ENCODE measurements around the gene GEMIN7. TPM values are rescaled to one million over a fixed set of nuclear protein-coding genes. Genes with fewer than 3 reads are reported as not detected.
"Not testable (repeated sequence)": the region's sequence is repeated elsewhere in the genome, so short reads cannot be mapped to it uniquely, and the experiment has no call there.

GEMIN7 gene
- total RNA-seq, 2 donors from 2014 or later: 11.2 to 16.0 TPM

GRCh38 chr19:45115809-45116615, 37.0 kb downstream of the GEMIN7 start:
- TF ChIP-seq CTCF (IDR thresholded peaks at IDR 0.05): no peak
- H3K27ac ChIP-seq: no peak overlapping the region
- no peaks in the 10 kb centered on the region for H3K36me3 ChIP-seq
- H3K4me3 ChIP-seq: no peak overlapping the region
- H3K4me1 ChIP-seq (ENCODE audit: control insufficient read depth in 1 of 2, low read depth in 2 of 2): no peaks in the 10 kb centered on the region
- ATAC-seq (ENCODE audit: insufficient number of reproducible peaks, low FRiP score, low read depth): no peak
- H3K27me3 ChIP-seq (replicated peaks; ENCODE audit: insufficient read depth): no peaks in the 10 kb centered on the region
- no peak for DNase-seq (ENCODE audit: low spot score)
- H3K9me3 ChIP-seq: no peaks in the 10 kb centered on the region

GRCh38 chr19:45117167-45117594, 38.1 kb downstream of the GEMIN7 start:
- no peak for ATAC-seq (ENCODE audit: insufficient number of reproducible peaks, low FRiP score, low read depth)
- no peak for DNase-seq (ENCODE audit: low spot score)
- H3K27me3 ChIP-seq (replicated peaks; ENCODE audit: insufficient read depth): no peaks in the 10 kb centered on the region
- no peaks in the 10 kb centered on the region for H3K36me3 ChIP-seq
- no peak overlapping the region for H3K4me3 ChIP-seq
- H3K27ac ChIP-seq: no peak overlapping the region
- H3K9me3 ChIP-seq: no peaks in the 10 kb centered on the region
- no peaks in the 10 kb centered on the region for H3K4me1 ChIP-seq (ENCODE audit: control insufficient read depth in 1 of 2, low read depth in 2 of 2)
- no peak for TF ChIP-seq CTCF (IDR thresholded peaks at IDR 0.05)

- H3K4me1 ChIP-seq (ENCODE audit: control insufficient read depth in 1 of 2, low read depth in 2 of 2): no peaks in the 10 kb centered on the region
- no peak for TF ChIP-seq CTCF (IDR thresholded peaks at IDR 0.05)
- no peaks in the 10 kb centered on the region for H3K36me3 ChIP-seq
- H3K27me3 ChIP-seq (replicated peaks; ENCODE audit: insufficient read depth): no peaks in the 10 kb centered on the region
- DNase-seq (ENCODE audit: low spot score) (no peak), ATAC-seq (ENCODE audit: insufficient number of reproducible peaks, low FRiP score, low read depth) (no peak)
- no peak overlapping the region for H3K27ac ChIP-seq
- no peaks in the 10 kb centered on the region for H3K9me3 ChIP-seq
- no peak overlapping the region for H3K4me3 ChIP-seq
Observed at GRCh38 chr19:45117671-45118070, 38.6 kb downstream of the GEMIN7 start.

GRCh38 chr19:45118106-45118505, 39.0 kb downstream of the GEMIN7 start:
- H3K9me3 ChIP-seq: no peaks in the 10 kb centered on the region
- H3K27ac ChIP-seq: no peak overlapping the region
- H3K36me3 ChIP-seq: no peaks in the 10 kb centered on the region
- no peaks in the 10 kb centered on the region for H3K27me3 ChIP-seq (replicated peaks; ENCODE audit: insufficient read depth)
- no peak overlapping the region for H3K4me3 ChIP-seq
- no peak for TF ChIP-seq CTCF (IDR thresholded peaks at IDR 0.05)
- DNase-seq (ENCODE audit: low spot score) (no peak), ATAC-seq (ENCODE audit: insufficient number of reproducible peaks, low FRiP score, low read depth) (no peak)
- H3K4me1 ChIP-seq (ENCODE audit: control insufficient read depth in 1 of 2, low read depth in 2 of 2): no peaks in the 10 kb centered on the region

GRCh38 chr19:45118591-45119355, 39.7 kb downstream of the GEMIN7 start:
- not testable (repeated sequence) for H3K4me3 ChIP-seq; H3K27me3 ChIP-seq (replicated peaks; ENCODE audit: insufficient read depth); H3K27ac ChIP-seq; DNase-seq (ENCODE audit: low spot score); H3K4me1 ChIP-seq (ENCODE audit: control insufficient read depth in 1 of 2, low read depth in 2 of 2); H3K36me3 ChIP-seq; ATAC-seq (ENCODE audit: insufficient number of reproducible peaks, low FRiP score, low read depth); H3K9me3 ChIP-seq

Data from thoracic aorta (tissue), 2 donors.